ENCODE measurements around the gene PPP1R9B.

PPP1R9B gene

DNA sequence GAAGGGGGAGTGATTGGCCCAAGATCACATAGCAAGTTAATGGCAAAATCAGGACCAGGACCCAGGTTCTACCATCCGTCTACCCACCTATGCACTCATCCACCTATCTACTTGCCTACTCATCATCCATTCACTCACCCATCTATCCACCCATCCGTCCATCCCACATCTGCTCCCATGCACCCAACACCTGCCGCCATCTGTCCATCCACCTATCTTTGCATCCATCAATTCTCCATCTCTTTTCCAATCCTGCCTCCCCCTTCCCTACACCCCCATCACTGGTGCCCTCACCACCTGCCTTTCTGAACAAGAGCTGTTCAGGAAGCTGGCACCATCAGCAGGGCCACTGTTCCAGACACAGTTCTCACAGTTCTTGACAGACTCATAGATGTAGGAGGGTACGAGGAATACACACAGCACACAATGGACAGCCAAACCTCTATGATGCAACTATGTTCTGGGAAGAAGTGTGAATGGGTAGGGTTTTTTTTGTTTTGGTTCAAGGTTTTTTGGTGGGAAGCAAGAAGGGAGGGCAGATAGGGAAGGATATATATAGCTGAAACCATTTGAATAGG is 25.0 kb downstream of the PPP1R9B start:
- DNase-seq (ENCODE audit: low read depth): no peak

DNA sequence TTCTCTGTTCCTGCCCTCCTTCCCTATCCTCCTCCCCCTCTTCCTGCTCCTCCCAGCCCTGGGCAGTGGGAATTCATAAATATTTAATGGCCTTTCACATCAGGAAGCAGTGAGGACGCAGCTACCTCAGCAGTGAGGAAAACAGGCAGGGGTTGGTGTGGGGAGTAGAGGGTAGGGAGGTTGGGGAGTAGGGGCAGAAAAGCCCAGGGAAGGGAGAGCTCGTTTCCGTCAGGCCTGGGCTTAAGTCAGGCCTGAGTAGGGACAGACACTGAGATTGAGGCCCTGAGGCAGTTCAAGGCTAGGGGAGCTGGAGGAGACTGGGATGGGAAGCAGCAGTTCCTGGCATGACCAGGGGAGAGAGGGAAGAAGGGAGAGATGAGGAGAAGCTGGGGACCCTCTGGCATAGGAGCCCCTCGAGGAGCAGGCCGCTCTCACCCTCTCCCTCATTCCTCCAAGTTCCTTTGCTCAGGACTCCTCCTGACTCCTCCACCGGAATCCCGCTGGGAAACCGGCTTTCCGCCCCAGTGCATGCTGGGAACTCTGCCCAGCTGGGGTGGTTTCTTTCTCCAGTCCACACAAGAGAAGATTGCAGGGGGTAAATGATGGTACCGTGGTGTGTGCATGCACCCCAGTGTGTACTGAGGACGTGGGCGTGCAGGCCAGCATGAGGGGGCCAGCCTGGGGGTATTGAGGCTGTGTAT is 26.7 kb downstream of the PPP1R9B start:
- no peak for DNase-seq (ENCODE audit: low read depth)

DNA sequence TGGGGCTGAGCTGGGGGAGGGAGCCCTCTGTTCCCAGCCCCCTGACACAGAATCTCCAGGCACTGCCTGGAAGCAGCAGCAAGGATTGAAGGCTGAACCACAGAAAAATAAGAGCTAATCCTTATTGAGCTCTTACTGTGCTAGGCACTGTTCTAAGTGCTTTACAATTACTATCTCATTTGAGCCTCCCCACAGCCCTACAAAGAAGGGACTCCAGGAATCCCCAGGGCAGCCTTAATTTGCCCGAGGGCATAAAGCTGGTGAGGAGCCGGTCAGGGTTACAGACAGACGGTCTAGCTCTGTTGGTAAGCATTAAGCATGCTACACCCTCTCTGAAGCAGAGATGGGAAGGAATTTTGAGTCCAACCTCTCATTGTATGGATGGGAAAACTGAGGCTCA is 27.5 kb downstream of the PPP1R9B start:
- DNase-seq (ENCODE audit: low read depth): no peak

DNA sequence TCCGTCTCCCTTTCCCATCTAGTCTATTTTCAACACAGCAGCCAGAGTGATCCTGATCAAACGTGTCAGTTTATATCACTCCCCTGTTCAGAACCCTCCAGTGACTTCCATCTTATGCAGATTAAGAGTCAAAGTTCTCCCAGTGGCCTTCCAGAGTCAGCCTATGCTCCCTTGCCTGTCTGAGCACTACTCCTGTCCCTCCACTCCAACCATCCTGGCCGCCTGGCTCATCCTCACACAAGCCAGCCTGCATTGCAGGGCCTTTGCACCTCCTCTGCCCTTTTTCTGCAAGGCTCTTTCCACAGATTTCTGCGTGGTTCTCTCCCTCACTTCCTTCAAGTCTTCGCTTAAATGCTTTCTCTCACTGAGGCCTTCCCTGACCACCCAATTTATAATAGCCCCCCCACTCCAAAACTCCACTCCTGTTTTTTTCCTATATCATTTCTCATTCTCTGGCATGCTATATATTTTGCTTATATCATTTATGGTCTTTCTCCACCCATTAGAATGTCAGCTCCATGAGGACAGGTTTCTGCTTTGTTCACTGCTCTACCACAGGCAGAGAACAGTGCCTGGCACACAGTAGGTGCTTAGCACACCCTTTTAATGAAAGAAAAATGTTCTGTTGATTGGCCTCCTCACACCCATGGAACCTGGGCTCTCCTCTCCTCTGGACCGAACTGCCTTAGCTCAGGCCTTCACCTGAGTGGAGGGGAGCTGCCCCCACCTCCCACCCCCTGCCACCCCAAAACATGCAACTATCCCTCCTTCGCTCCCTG is 29.8 kb downstream of the PPP1R9B start:
- no peak for DNase-seq (ENCODE audit: low read depth)

DNA sequence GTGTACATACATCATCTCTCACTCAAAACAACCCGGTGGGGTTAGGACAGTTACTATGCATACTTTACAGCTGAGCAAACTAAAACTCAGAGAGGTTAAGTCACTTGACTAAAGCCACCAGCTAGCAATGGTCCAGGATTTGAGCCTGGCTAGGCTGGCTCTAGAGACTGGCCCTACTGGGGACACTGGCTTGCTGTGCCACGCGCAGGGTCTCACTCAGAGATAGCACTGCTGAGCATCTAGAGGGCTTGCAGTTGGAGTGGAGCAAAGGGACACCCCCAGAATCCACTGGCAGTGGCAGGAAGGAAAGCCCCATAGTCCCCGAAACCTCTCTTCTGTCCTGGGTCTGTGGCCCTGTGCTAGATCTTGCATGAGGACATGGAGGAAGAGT is 31.7 kb downstream of the PPP1R9B start:
- no peak for DNase-seq (ENCODE audit: low read depth)

DNA sequence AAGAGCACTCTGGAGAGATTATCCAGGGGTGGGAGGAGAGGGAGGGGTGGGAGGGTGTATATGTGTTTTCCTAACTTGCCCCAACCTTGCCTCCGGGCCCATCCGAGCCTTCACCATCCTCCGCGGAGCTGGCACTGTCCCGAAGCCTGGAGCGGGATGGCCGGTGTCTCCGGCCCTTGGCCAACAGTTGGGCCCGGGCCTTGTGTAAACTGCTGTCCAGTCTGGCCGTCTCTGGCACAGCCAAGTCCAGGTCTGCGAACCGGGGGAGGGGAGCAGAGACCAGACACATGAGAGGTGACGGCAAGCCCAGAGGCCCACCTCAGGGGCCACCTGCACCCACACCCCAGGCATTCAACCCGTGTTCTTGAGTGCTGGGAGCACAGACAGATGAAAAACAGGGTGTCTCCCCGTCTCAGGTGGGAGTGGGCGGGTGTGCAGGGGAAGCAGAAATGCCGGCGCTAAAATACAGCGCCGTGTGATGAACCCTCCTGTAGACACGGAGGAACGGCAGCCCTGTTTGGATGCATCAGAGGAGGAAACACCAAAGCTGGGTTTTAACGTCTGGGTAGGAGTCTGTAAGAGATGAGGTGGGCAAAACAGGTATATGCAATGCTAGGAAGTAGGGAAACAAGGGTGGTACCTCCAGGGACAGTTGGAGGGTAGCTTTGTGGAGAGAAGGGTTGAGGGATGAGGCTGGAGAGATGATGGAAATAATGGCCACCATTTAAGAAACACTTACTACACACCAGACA is 32.2 kb downstream of the PPP1R9B start:
- DNase-seq (ENCODE audit: low read depth): no peak

DNA sequence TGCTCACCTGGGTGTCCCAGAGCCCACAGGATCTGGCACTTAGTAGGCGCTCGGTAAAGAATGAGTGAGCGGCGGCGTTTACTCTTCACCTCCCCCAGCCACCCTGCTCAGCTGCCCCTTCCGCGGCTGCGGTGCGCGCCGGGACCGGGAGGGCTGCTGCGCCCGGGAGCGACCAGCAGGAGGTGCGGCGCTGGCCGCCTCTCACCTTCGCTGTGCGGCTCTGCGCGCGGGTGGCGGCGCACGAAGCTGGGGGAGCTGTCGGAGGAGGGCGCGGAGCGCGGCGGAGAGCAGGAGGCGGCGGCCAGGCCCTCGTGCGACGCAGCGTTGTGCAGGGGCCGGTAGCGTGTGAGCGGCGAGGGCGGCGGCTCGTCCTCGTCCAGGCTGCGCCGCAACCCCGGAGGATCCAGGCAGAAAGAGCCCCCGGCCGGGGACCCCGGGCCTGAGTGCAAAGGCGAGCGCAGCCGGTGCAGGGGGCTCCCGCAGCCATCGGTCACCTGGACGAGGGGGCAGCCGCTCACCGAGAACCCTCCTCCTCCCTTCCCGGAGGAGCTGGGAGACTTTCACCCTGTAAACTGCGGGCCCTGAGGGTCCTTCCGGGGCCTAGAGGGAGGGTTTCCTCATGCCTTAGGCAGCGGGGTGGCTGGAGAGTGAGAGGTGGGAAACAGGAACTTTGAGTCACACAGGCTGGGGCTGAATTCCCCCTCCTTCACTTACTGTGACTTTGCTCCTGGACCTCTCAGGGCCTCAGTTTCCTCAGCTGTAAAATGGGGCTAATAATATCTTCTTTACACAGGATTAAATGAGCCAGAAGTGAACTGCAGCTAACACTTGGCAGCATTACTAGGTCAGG is 33.0 kb downstream of the PPP1R9B start:
- DNase-seq (ENCODE audit: low read depth): no peak

DNA sequence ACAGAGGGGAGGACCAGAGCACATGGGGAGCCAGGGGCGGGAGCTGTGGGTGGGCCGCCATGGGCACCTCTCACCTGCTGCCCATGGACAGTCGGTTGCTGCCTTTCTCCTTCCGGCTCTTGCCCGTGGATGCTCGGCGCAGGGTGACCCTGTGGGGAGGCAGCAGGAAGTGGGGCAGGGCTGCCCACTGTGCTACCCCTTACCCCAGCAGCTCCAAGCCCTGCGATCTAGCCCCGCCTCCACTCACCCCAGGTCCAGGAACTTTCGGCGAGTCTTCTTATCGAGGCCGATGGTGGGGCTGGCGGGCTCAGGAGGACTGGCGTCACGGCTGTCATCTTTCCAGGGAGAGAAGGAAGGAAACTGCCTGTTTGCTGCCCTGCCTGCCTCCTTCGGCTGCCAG is 34.7 kb downstream of the PPP1R9B start:
- DNase-seq (ENCODE audit: low read depth): no peak

DNA sequence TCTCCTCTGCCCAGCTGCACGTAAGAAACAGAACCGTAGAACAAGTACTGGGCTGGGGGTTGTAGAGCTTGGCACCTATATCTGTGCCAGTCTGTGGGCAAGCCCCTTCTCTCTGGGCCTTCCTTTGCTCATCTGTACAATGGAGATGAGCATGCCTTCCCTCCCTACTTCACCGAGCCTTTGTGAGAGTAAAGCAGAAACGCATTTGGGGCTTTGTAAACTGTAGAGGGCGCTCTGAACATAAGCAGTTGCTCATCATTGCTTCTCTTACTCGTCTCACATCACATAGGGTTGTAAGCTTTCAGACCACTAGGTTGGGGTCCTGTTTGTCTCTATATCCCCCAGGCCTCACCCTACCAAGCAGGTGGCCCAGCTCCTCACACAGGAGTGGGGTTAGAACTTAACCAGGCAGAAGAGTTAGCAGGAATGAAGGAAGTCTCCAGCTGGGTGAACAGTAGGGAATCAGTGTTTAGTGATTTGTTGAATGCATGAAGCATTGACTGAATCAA is 35.6 kb downstream of the PPP1R9B start:
- DNase-seq (ENCODE audit: low read depth): peak; percentile 64

DNA sequence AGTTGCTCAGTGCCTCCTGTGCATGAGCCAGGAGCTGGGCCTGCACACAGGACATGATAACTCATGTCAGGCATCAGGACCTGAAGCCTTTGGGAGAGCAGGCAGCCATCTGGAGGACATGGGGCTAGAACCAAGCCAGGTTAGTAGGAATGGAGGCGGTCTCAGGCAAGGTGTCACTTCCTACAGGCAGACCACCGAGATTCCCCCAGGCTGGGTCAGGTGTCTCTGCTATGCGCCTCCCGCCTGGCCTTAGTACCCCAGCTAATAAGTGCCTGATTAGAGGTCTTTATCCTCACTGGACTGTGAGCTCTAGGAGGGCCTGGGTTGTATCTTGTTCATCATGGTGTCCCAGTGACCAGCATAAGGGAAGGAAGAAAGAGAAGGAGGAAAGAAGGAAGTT is 36.1 kb downstream of the PPP1R9B start:
- no peak for DNase-seq (ENCODE audit: low read depth)

DNA sequence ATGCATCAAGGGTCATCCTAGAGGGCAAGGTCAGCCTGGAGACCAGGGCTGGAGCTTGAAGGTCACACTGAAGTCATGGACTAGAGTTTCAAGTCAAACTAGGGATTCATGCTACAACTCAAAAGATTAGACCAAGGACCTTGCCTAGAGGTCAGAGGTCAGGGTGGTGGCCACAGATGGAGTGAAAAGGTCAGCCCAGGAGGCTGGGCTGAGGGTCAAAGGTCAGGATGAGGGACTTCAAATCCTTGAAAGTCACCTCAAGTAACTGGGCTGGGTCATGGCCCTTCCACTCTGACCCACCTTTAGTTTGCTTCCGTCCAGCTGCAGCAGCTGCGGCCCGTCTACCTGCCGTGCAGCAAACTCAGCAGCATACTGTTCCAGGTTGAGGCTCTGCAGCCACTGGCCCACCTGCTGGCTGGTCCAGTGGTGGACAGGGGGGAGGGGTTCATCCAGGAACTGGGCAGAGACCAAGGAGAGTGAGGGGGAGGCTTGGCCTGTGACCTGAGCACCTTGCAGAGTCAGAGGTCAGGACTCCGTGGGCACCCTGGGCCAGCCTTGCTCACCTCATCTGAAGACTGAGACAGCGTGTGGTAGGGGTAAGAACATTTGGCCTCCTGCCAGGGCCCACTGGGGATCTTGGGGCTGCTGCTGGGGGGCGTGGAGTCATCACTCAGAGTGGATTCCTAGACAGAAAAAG is 36.7 kb downstream of the PPP1R9B start:
- DNase-seq (ENCODE audit: low read depth): no peak

DNA sequence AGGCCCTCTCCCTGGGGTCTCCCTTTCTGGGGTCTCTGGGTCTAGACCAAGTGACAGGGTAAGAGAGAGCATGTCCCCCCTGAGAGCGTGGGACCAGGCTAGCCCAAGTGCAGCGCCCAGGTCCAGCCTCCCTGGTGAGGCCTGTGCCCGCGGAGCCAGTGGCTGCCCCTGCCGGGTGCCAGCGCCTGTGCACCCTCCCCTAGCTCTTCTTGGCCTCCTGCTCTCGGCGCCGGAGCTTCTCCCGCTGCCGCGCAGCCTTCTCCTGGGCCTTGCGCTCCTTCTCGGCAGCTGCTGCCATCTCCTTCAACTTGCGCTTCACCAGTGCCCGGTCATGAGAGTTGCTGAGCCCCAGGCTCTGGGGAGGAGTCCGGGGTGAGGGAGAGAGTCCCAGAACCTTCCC is 37.8 kb downstream of the PPP1R9B start:
- no peak for DNase-seq (ENCODE audit: low read depth)

DNA sequence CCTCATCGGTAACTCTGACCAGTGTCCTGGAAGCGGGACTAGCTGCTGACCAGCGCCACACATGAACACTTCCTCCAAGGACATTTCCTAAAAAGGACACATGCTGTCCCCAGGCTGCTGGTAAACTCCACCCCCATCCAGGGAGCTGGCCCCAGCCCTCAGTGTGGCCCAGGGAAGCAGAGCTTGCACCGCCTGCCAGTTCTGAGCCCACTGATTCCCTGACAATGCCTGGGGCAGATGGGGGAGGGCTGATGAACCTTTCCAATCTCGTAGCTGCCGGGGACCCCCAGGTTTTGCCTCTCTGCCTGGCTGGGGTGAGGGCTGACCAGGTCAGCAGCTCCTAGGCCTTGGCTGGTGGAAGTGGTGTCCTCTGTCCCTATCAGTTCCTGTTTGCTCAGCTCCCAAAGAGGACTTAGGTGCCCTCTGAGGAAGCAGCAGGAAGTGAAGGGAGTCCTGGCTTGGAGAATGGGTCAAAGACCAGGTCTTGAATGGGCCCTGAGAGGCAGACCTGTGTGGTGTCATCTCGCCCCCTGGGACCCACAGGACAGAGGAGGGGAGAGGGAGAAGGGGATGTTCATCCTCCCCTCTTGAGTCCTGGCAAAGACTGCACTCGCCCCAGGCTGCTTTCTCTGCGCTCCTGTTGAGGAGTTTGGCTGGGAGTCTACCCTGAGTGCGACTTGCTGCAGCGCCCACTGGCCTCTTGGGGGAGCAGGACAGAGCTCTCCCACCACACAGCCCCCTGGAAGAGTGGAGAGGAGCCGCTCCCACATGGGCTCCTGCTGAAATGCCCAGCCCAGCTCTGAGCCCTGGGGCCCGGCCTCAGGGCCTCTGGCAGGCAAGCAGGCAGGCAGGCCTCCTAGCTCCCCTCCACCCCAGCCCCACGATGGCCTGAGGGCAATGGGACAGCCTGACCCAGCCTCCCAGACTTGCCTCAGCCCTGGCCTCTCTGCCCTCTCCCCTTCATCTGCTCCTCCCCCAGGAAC is 38.5 kb downstream of the PPP1R9B start:
- DNase-seq (ENCODE audit: low read depth): no peak

DNA sequence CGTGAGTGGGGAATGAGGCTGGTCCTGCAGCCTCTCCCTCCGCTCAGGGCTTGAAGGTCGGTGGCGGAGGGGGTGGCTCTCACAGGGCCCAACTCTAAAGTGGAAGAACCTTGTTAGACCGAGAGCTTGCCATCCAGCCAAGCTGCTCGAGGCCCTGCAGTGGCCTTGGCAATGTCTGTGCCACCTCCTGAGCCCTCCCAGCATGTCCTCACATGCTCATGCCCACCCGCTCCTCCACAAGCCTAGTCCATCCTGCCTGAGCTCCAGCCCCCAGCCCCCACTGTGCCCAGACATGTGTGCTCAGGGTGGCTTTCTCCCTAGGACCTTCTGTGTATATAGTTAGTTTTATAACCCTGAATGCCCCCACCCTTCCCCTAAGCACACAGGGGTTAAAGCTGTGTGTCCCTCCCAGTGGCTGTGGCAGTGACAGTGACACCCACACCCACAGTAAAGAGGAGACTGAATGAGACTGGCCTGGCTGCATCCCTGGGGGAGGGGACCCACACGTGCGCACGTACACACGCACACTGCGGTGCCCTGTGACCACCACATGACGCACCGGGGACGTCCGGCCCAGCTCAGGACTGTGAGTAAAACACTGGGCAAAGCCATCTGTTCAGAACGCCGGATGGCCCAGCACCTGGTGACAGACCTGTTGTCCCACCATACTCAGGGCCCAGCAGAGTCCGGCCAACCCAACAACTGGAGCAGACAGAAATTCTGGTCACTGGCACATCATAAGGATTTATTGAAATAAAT is 39.7 kb downstream of the PPP1R9B start:
- no peak for DNase-seq (ENCODE audit: low read depth)

DNA sequence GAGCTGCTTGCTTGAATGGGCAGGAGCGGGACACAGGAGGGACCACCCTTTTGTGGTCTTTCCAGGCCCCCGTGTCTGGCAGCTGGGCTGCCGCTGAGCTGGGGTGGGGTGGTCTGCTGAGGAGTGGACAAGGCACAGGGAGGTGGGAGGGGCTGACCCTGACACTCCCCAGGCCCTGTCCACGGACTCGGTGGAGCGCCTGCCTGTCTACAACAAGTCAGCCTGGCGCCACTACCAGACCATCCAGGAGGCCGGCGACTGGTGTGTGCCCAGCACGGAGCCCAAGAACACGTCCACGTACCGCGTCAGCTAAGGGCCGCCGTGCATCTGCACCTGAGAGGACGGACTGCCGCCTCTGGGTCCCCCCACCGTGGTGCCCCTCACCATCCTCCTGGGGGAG is 40.7 kb downstream of the PPP1R9B start:
- no peak for DNase-seq (ENCODE audit: low read depth)

DNA sequence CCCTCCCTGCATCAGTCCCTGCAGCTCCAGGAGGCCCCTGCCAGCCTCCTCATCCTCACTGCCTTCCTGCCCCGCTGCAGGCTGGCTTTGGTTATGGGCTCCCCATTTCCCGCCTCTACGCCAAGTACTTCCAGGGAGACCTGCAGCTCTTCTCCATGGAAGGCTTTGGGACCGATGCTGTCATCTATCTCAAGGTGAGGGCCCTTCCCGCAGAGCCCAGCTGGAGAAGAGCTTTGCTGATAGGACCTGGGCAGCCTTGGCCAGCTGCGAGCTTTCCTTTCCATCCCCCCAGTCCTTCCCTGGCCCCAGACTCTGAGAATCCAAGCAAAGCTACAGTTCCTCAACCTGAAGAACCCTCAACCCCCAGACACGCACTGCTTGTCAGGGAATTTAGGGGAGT is 41.3 kb downstream of the PPP1R9B start:
- no peak for DNase-seq (ENCODE audit: low read depth)

DNA sequence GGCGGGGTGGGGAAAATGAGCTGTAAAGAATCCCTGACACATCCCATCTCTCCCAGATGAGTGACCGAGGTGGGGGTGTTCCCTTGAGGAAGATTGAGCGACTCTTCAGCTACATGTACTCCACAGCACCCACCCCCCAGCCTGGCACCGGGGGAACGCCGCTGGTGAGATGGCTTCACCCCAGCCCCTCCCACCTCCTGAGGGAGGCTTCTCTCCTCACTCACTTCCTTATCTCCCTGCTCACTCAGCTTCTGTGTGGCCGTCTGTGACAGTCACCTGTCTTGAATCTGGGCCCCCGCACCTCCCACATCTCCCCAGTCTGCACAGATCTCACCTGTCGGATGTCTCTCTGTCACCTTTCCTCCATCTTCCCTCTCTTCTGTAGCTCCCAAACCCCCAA is 41.9 kb downstream of the PPP1R9B start:
- no peak for DNase-seq (ENCODE audit: low read depth)

DNA sequence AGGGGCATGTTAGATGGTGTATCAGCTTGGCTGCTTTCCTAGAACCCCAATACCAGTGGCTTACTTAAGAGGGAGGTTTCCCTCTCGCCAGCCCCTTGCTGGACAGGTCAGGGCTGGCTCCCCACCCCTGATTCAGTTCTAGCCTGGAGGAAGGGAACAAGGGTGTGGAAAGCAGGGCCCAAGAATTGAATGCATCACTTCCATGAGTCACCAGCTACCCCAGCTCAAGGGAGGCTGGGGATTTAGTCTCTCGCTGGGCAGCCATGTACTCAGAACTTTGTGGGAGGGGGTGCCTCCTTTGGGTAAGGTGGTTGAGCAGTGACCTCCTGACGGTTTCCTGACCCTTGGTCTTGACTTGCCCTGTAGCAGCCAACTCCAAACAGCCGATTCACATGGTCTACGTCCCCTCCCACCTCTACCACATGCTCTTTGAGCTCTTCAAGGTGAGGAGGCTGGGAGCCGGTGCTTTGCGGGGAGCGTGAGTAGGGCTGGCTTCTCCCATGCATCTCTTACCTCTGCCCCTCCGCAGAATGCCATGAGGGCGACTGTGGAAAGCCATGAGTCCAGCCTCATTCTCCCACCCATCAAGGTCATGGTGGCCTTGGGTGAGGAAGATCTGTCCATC is 42.6 kb downstream of the PPP1R9B start:
- DNase-seq (ENCODE audit: low read depth): no peak

All from fibroblast of the conjunctiva (primary cell).